Effector memory CD8-positive, alpha-beta T cell (primary cell): ENCODE results near the gene PTK7.

Experiments used
- ATAC-seq: fragments of 150-1000 bp; cut with Tn5 transposase; replicated peaks from 2 replicates; pipeline ENCODE4 v1.10.0; 2021; ENCODE audit warnings: mild to moderate bottlenecking, moderate library complexity
- DNase-seq, 3 experiments: peaks; one replicate each; pipeline ENCODE4 v3.0.0; 2021
- H3K27ac Mint-ChIP-seq, 2 donors: one replicate each; pipeline ENCODE4 v1.8.0; 2022; ENCODE audit warnings: mild to moderate bottlenecking in 2 of 2, mixed read lengths in 2 of 2, moderate library complexity in 2 of 2
- H3K27me3 Mint-ChIP-seq, 2 donors: one replicate each; pipeline ENCODE4 v1.8.0; 2022; ENCODE audit warnings: mixed read lengths in 2 of 2
- H3K36me3 Mint-ChIP-seq: one replicate; pipeline ENCODE4 v1.8.0; 2022; ENCODE audit warnings: mild to moderate bottlenecking, moderate library complexity, mixed read lengths; ENCODE audit not compliant: insufficient read depth
- H3K4me1 Mint-ChIP-seq, 2 donors: one replicate each; pipeline ENCODE4 v1.8.0; 2022; ENCODE audit warnings: low read depth in 2 of 2, mixed read lengths in 2 of 2
- H3K4me3 Mint-ChIP-seq, 2 donors: one replicate each; pipeline ENCODE4 v1.8.0; 2022; ENCODE audit warnings: mild to moderate bottlenecking in 2 of 2, mixed read lengths in 2 of 2, moderate library complexity in 2 of 2
- H3K9me3 Mint-ChIP-seq, 2 donors: one replicate each; pipeline ENCODE4 v1.8.0; 2022; ENCODE audit warnings: mixed read lengths in 2 of 2

The PTK7 gene

DNA sequence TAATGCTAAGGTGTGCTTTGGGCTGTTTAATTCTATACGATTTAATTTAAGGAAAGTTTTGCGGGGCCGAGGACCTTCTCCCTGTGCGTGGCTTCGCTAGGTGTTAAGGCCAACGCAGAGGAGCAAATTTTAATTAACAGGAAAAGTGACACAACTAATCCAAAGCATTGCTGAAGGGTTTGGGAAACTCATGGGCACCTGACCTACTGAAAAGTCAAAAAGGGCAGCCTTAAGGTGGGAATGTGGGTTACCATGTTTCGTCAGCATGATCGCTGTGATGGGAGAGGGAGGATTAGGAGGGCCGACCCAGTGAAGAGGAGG lies 105.5 kb downstream of the PTK7 start:
- no peak for ATAC-seq
- Mint-ChIP-seq H3K27me3 (no peaks in the 10 kb centered on the region), H3K4me3 (peak overlapping the region; percentile 82 to 92), H3K4me1 (peaks cover 33 to 46% of the 10 kb centered on the region in 2 donors), H3K9me3 (no peaks in the 10 kb centered on the region), H3K27ac (peak overlapping the region; percentile 67 to 90), H3K36me3 (peaks cover 27% of the 10 kb centered on the region)
- no peak for DNase-seq

GRCh38 chr6:43181942-43182860 lies 106.1 kb downstream of the PTK7 start, which contains the start of gene CUL9:
Gene CUL9 (plus strand): TSS chr6:43182196. CDS start chr6:43184311, 2,115 bp downstream.
- Mint-ChIP-seq H3K9me3 (no peaks in the 10 kb centered on the region), H3K36me3 (peaks cover 25% of the 10 kb centered on the region), H3K4me3 (peak within 1 kb of the TSS; percentile 82 to 92), H3K27me3 (no peaks in the 10 kb centered on the region), H3K27ac (peak within 1 kb of the TSS; percentile 67 to 90), H3K4me1 (peaks cover 33 to 48% of the 10 kb centered on the region in 2 donors)
- ATAC-seq (peak; percentile 99), DNase-seq (peak; percentile 72 to 75 (median 73))

DNA sequence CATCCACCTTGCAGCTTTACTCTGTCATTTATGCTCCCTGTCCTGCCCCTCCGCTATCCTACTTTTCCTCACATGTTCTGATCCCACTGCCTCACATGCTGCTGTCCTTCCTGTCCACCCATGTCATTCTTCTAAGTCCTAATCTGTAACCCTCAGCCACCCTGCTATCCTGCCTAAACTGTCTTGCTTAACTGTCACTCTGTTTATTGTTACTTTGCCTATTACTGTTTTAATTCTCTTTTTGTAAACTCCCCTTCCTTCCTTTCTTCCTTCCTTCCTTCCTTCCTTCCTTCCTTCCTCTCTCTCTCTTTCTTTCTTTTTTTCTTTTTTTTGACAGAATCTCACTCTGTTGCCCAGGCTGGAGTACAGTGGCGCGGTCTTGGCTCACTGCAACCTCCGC lies 107.3 kb downstream of the PTK7 start:
- H3K4me1 Mint-ChIP-seq: peaks cover 33 to 56% of the 10 kb centered on the region in 2 donors
- no peak for DNase-seq
- no peaks in the 10 kb centered on the region for H3K27me3 Mint-ChIP-seq
- peaks cover 28% of the 10 kb centered on the region for H3K36me3 Mint-ChIP-seq
- no peaks in the 10 kb centered on the region for H3K9me3 Mint-ChIP-seq
- H3K27ac Mint-ChIP-seq: peak overlapping the region; percentile 67 to 90
- peak overlapping the region; percentile 82 to 92 for H3K4me3 Mint-ChIP-seq
- no peak for ATAC-seq

GRCh38 chr6:43184268-43184985 lies 108.3 kb downstream of the PTK7 start:
- H3K27me3 Mint-ChIP-seq: no peaks in the 10 kb centered on the region
- H3K4me3 Mint-ChIP-seq: peak overlapping the region in 1 of 2 donors; percentile 92
- peak overlapping the region; percentile 50 to 66 for H3K27ac Mint-ChIP-seq
- ATAC-seq (no peak), DNase-seq (no peak)
- H3K36me3 Mint-ChIP-seq: peaks cover 21% of the 10 kb centered on the region
- H3K9me3 Mint-ChIP-seq: no peaks in the 10 kb centered on the region
- H3K4me1 Mint-ChIP-seq: peaks cover 33 to 59% of the 10 kb centered on the region in 2 donors

DNA sequence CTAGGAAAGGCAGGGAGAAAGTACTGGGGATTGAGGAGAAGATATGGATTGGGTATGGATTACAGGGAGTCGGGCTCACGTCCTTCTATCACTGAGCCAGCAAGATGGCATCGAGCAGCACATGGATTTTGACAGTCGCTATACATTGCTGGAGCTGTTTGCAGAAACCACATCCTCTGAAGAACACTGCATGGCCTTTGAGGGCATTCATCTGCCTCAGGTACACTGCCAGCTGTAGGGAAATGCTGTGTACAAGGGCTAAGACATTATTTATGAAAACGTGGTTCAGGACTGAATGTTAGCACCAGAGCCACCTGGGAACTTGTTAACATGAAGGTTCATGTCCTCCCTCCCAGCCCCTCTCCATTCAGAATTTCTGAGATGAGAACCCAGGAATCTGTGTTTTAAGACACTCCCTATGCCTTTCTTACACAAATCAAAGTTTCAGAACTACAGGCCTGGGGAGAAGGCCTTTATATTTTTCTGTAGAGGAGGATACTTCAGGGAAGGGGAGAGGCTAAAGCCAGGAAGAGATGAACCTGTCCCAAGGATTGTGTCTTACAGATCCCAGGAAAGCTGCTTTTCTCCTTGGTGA lies 109.4 kb downstream of the PTK7 start:
- no peak for DNase-seq
- Mint-ChIP-seq H3K27me3 (no peaks in the 10 kb centered on the region), H3K36me3 (peaks cover 21% of the 10 kb centered on the region), H3K9me3 (no peaks in the 10 kb centered on the region), H3K4me3 (peak overlapping the region in 1 of 2 donors; percentile 2), H3K4me1 (peaks cover 33 to 63% of the 10 kb centered on the region in 2 donors), H3K27ac (peak overlapping the region; percentile 2 to 49)
- no peak for ATAC-seq

DNA sequence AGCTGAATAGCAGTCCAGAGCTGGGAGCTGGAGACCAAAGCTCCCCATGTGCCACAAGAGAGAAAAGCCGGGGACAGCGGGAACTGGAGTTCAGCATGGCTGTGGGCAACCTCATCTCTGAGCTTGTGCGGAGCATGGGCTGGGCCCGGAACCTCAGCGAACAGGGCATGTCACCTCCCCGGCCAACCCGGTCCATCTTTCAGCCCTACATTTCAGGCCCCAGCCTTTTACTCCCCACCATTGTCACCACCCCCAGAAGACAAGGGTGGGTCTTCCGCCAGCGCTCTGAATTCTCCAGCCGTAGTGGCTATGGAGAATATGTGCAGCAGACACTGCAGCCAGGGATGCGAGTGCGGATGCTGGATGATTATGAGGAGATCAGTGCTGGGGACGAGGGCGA lies 109.9 kb downstream of the PTK7 start:
- H3K36me3 Mint-ChIP-seq: peaks cover 21% of the 10 kb centered on the region
- peaks cover 35 to 66% of the 10 kb centered on the region in 2 donors for H3K4me1 Mint-ChIP-seq
- no peak for ATAC-seq
- H3K27ac Mint-ChIP-seq: no peak overlapping the region
- no peak overlapping the region for H3K4me3 Mint-ChIP-seq
- H3K27me3 Mint-ChIP-seq: no peaks in the 10 kb centered on the region
- H3K9me3 Mint-ChIP-seq: no peaks in the 10 kb centered on the region
- DNase-seq: no peak

- H3K9me3 Mint-ChIP-seq: no peaks in the 10 kb centered on the region
- peaks cover 31 to 59% of the 10 kb centered on the region in 2 donors for H3K4me1 Mint-ChIP-seq
- no peaks in the 10 kb centered on the region for H3K27me3 Mint-ChIP-seq
- no peak overlapping the region for H3K27ac Mint-ChIP-seq
- H3K4me3 Mint-ChIP-seq: no peak overlapping the region
- no peak for ATAC-seq
- no peak for DNase-seq
- peaks cover 24% of the 10 kb centered on the region for H3K36me3 Mint-ChIP-seq
These were observed 110.6 kb downstream of the PTK7 start for GRCh38 chr6:43186706-43187105.

DNA sequence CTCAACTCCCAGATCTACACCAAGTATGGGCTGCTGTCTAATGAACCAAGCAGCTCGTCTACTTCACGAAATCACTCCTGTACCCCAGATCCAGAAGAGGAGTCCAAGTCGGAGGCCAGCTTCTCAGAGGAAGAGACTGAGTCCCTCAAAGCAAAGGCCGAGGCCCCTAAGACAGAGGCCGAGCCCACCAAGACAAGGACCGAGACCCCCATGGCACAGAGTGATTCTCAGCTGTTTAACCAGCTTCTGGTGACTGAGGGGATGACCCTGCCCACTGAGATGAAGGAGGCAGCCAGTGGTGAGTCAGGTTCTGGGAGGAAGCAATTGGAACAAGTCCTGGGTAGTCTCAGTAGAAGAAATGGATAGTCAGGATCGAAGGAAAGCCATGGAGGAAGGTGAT lies 111.7 kb downstream of the PTK7 start:
- Mint-ChIP-seq H3K4me1 (peaks cover 27 to 54% of the 10 kb centered on the region in 2 donors), H3K4me3 (no peak overlapping the region), H3K27me3 (no peaks in the 10 kb centered on the region), H3K36me3 (peaks cover 29% of the 10 kb centered on the region), H3K27ac (peak overlapping the region in 1 of 2 donors; percentile 56), H3K9me3 (no peaks in the 10 kb centered on the region)
- no peak for DNase-seq
- ATAC-seq: no peak

DNA sequence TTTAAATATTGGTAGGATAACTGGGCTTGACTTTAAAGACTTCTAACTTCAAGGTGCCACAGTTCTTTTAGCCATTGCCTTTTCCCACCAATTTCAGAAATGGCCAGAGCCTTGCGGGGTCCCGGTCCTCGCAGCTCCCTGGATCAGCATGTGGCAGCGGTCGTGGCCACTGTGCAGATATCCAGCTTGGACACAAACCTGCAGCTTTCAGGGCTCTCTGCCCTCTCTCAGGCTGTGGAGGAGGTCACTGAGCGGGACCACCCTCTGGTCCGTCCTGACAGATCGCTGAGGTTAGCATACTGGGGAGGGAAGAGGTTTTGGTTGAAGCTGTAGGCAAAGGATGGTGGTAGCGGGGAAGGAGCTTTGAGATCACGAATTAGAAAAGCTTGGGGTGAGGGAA lies 112.3 kb downstream of the PTK7 start:
- H3K4me3 Mint-ChIP-seq: no peak overlapping the region
- ATAC-seq (no peak), DNase-seq (no peak)

GRCh38 chr6:43189776-43190304 lies 113.7 kb downstream of the PTK7 start:
- ATAC-seq: no peak
- no peak overlapping the region for H3K4me3 Mint-ChIP-seq
- DNase-seq: no peak
- H3K27me3 Mint-ChIP-seq: no peaks in the 10 kb centered on the region
- H3K9me3 Mint-ChIP-seq: no peaks in the 10 kb centered on the region
- peak overlapping the region in 1 of 2 donors; percentile 25 for H3K27ac Mint-ChIP-seq
- peaks cover 14 to 36% of the 10 kb centered on the region in 2 donors for H3K4me1 Mint-ChIP-seq
- peaks cover 41% of the 10 kb centered on the region for H3K36me3 Mint-ChIP-seq

More for the DNA sequence above, 112.3 kb downstream of the PTK7 start:
- peak overlapping the region in 1 of 2 donors; percentile 51 for H3K27ac Mint-ChIP-seq
- peaks cover 22 to 51% of the 10 kb centered on the region in 2 donors for H3K4me1 Mint-ChIP-seq
- H3K36me3 Mint-ChIP-seq: peaks cover 34% of the 10 kb centered on the region
- H3K9me3 Mint-ChIP-seq: no peaks in the 10 kb centered on the region
- H3K27me3 Mint-ChIP-seq: no peaks in the 10 kb centered on the region

DNA sequence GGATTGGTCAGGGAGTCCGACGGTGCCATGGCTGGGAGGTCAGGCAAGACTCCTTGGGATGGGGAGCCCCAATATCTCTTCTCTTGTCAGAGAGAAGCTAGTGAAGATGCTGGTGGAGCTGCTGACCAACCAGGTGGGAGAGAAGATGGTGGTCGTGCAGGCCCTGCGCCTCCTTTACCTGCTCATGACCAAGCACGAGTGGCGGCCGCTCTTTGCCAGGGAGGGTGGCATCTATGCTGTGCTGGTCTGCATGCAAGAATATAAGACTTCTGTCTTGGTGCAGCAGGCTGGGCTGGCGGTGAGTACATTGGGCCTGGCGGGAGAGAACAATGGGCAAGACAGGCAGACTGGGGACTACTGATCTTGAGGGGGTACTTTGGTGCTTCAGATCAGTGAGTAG lies 116.8 kb downstream of the PTK7 start:
- Mint-ChIP-seq H3K9me3 (no peaks in the 10 kb centered on the region), H3K4me1 (peaks cover 6 to 22% of the 10 kb centered on the region in 2 donors), H3K27ac (no peak overlapping the region), H3K4me3 (no peak overlapping the region), H3K36me3 (peaks cover 34% of the 10 kb centered on the region), H3K27me3 (no peaks in the 10 kb centered on the region)
- ATAC-seq (no peak), DNase-seq (no peak)

DNA sequence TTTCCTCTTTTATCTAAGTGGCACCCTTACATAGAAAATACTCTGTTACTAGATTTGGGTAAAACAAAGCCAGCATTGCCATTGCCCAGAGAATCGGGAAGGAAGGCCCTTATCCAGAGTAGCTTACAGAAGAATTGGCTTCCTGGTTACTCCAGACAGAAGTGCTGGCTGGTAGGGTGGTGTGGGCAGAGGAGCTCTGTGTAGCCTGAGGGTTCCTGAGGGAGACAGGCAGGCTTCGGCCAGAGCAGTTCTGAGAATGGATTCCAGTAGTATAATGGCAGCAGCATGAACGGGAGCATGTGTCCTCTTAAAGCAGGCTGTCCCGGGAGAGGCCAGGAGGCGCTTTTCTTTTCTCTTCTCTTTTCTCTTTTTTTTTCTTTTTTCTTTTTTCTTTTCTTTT lies 117.8 kb downstream of the PTK7 start:
- Mint-ChIP-seq H3K9me3 (no peaks in the 10 kb centered on the region), H3K4me3 (no peak overlapping the region), H3K27ac (no peak overlapping the region), H3K36me3 (peaks cover 31% of the 10 kb centered on the region), H3K4me1 (peaks cover 6 to 16% of the 10 kb centered on the region in 2 donors), H3K27me3 (no peaks in the 10 kb centered on the region)
- DNase-seq (no peak), ATAC-seq (no peak)

DNA sequence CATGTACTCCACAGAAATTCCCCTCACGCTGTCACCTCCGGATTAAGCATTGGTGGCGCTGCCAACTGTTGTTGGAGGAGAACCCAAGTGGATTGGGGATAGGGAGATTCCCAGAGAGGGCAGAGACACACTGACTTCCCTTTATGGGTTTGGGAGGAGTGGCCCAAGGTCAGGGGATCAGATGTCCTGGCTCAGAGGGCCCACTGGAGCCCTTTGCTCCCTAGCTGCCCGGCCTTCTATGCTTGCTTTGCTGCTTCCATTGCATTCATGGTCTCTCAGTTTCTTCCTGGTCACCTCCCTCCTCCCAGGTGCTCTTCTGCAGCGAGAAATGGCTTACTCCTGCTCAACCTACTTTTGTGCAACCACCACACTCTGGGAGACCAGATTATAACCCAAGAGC lies 120.2 kb downstream of the PTK7 start:
- H3K4me1 Mint-ChIP-seq: peaks cover 4 to 7% of the 10 kb centered on the region in 2 donors
- no peaks in the 10 kb centered on the region for H3K27me3 Mint-ChIP-seq
- DNase-seq (no peak), ATAC-seq (no peak)
- H3K36me3 Mint-ChIP-seq: peaks cover 40% of the 10 kb centered on the region
- no peaks in the 10 kb centered on the region for H3K9me3 Mint-ChIP-seq
- no peak overlapping the region for H3K4me3 Mint-ChIP-seq
- peak overlapping the region in 1 of 2 donors; percentile 71 for H3K27ac Mint-ChIP-seq
